Left ventricle myocardium superior (tissue), 1 donor: ENCODE measurements around the gene PARP9. TPM values are rescaled to one million over a fixed set of nuclear protein-coding genes. Genes with fewer than 3 reads are reported as not detected.

Experiments
- ATAC-seq: fragments of 200-7000 bp; cut with Tn5 transposase; one replicate; pipeline ENCODE4 v1.9.1; 2020; ENCODE audit warnings: mild to moderate bottlenecking, moderate library complexity
- DNase-seq: peaks from one replicate; pipeline ENCODE4 v3.0.0-alpha.2; 2020
- intact Hi-C: fragments of 100-400 bp; cut with micrococcal nuclease; formaldehyde crosslinking; loops from one replicate; pipeline ENCODE4 v1.11.0; 2022
- long read RNA-seq: library from polyadenylated mRNA; unstranded; transcript quantifications from one replicate; pipeline ENCODE4 v2.0.0, GENCODE V29; 2021
- total RNA-seq: library from RNA; stranded (reverse); fragmentation: NEBNext Ultra II Directional; extraction: Animal tissue kit (Norgen Biotek cat#: 25700); gene quantifications from one replicate; pipeline ENCODE4 v1.2.1, GENCODE V29; 2021
- donor health status: DM: no; HTN: yes; CAD: no; lungs with severe emphysema.

The PARP9 gene
- total RNA-seq = 11.8 TPM
- long read RNA-seq, partial matches to known transcripts = 3 of 27 reads
- long read RNA-seq, other reads (novel, unspliced or antisense) = 17 of 27 reads

GRCh38 chr3:122564155-122564912 lies at the start of gene PARP9, which contains the start of gene DTX3L:
TSS of gene PARP9 (minus strand) at chr3:122564300. CDS start at chr3:122559620, 4,680 bp downstream.
TSS of gene DTX3L (plus strand) at chr3:122564338. CDS start at chr3:122564427, 89 bp downstream.
- DNase-seq (peak; percentile 89), ATAC-seq (peak; percentile 99)
- intact Hi-C loops = loop anchor here (5.0 kb wide), 1 partner anchor 113 kb away; no protein-coding TSS in a partner anchor

GRCh38 chr3:122612696-122613095 lies 48.6 kb upstream of the PARP9 start:
- ATAC-seq = no peak
- intact Hi-C loops = no loop called here
- DNase-seq = no peak

- ATAC-seq (no peak), DNase-seq (no peak)
- intact Hi-C loops = no loop called here
Observed at GRCh38 chr3:122609798-122610559, 45.9 kb upstream of the PARP9 start.

- no peak for DNase-seq
- intact Hi-C loops = no loop called here
- no peak for ATAC-seq
Observed at GRCh38 chr3:122608916-122609315, 44.8 kb upstream of the PARP9 start.

GRCh38 chr3:122606330-122606729 lies 42.2 kb upstream of the PARP9 start:
- intact Hi-C loops = no loop called here
- ATAC-seq (no peak), DNase-seq (no peak)

- DNase-seq (no peak), ATAC-seq (no peak)
- intact Hi-C loops = no loop called here
Observed at GRCh38 chr3:122603056-122603455, 39.0 kb upstream of the PARP9 start.

GRCh38 chr3:122602011-122602710 lies 38.1 kb upstream of the PARP9 start:
- intact Hi-C loops = no loop called here
- ATAC-seq (no peak), DNase-seq (no peak)

- intact Hi-C loops = no loop called here
- no peak for DNase-seq
- no peak for ATAC-seq
Observed at GRCh38 chr3:122598556-122598955, 34.5 kb upstream of the PARP9 start.

- intact Hi-C loops = no loop called here
- DNase-seq (no peak), ATAC-seq (no peak)
Observed at GRCh38 chr3:122598151-122598550, 34.1 kb upstream of the PARP9 start.

GRCh38 chr3:122594025-122594424 lies 29.9 kb upstream of the PARP9 start:
- DNase-seq = no peak
- intact Hi-C loops = no loop called here
- no peak for ATAC-seq

- ATAC-seq (no peak), DNase-seq (no peak)
- intact Hi-C loops = no loop called here
Observed at GRCh38 chr3:122590610-122591009, 26.5 kb upstream of the PARP9 start.

- intact Hi-C loops = no loop called here
- no peak for DNase-seq
Observed at GRCh38 chr3:122589297-122589696, 25.2 kb upstream of the PARP9 start.

GRCh38 chr3:122587572-122587971 lies 23.5 kb upstream of the PARP9 start:
- intact Hi-C loops = no loop called here
- DNase-seq (no peak), ATAC-seq (no peak)

More at GRCh38 chr3:122589297-122589696, 25.2 kb upstream of the PARP9 start:
- no peak for ATAC-seq

GRCh38 chr3:122586773-122587485 lies 22.8 kb upstream of the PARP9 start:
- intact Hi-C loops = no loop called here

GRCh38 chr3:122586098-122586497 lies 22.0 kb upstream of the PARP9 start:
- ATAC-seq (no peak), DNase-seq (no peak)
- intact Hi-C loops = no loop called here

More at GRCh38 chr3:122586773-122587485, 22.8 kb upstream of the PARP9 start:
- ATAC-seq = no peak
- DNase-seq = no peak

- no peak for ATAC-seq
- DNase-seq = no peak
- intact Hi-C loops = no loop called here
Observed at GRCh38 chr3:122582390-122582789, 18.3 kb upstream of the PARP9 start.

GRCh38 chr3:122581622-122582021 lies 17.5 kb upstream of the PARP9 start:
- no peak for DNase-seq
- intact Hi-C loops = no loop called here
- ATAC-seq = no peak

GRCh38 chr3:122580470-122580869 lies 16.4 kb upstream of the PARP9 start:
- no peak for DNase-seq
- intact Hi-C loops = no loop called here
- ATAC-seq = no peak
